Type B pancreatic cell (in vitro differentiated cells): ENCODE measurements around the gene ARHGAP6. TPM values are rescaled to one million over a fixed set of nuclear protein-coding genes. Genes with fewer than 3 reads are reported as not detected.

Source experiments
- DNase-seq: peaks from one replicate; pipeline ENCODE4 v3.0.0; 2021; ENCODE audit warnings: mixed read lengths; ENCODE audit not compliant: unreplicated experiment; ENCODE audit errors: extremely low spot score
- H3K27ac Mint-ChIP-seq: 2 replicates; pipeline ENCODE4 v1.8.0; 2021; ENCODE audit warnings: mild to moderate bottlenecking, mixed read lengths
- H3K27me3 Mint-ChIP-seq: 2 replicates; pipeline ENCODE4 v1.8.0; 2021; ENCODE audit warnings: mixed read lengths
- H3K36me3 Mint-ChIP-seq: 2 replicates; pipeline ENCODE4 v1.8.0; 2021; ENCODE audit warnings: mixed read lengths
- H3K4me1 Mint-ChIP-seq: one replicate; pipeline ENCODE4 v1.8.0; 2021; ENCODE audit warnings: mixed read lengths; ENCODE audit not compliant: unreplicated experiment
- H3K4me3 Mint-ChIP-seq: 2 replicates; pipeline ENCODE4 v1.8.0; 2021; ENCODE audit warnings: mild to moderate bottlenecking, mixed read lengths
- H3K9me3 Mint-ChIP-seq: 2 replicates; pipeline ENCODE4 v1.8.0; 2021; ENCODE audit warnings: mixed read lengths
- total RNA-seq: library from RNA; stranded (reverse); gene quantifications from 2 replicates; pipeline ENCODE4 v1.2.1, GENCODE V29; 2021; ENCODE audit warnings: low replicate concordance
- TF ChIP-seq, protein P1 (sequence below): fragments of 200-600 bp; sonication (generic); conservative IDR thresholded peaks from 2 replicates; pipeline ENCODE4 v1.5.0; 2021; ENCODE audit warnings: antibody characterized with exemption, mild to moderate bottlenecking

The ARHGAP6 gene
- total RNA-seq, 1 donor from 2014 or later = 10.1 TPM

DNA sequence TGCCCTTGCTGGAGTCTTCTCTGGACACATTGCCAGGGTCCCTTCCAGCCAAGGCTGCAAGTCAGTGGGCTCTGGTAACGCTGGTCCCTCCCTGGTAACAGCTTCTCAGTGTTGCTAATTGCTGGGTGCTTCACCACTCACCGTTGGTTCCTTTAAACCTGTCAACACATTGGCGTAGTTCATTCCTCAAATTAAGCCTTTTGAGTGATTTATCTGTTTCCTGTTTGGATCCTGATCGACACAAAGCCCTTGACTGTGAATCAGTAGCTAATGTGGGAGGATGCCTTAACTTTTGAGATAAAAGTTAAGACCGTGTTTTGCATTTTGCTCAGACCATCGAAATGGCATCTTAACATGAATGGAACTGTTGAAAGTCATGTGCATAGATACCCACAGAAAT is 246.6 kb downstream of the ARHGAP6 start:
- Mint-ChIP-seq H3K27me3 (no peaks in the 10 kb centered on the region), H3K36me3 (no peaks in the 10 kb centered on the region), H3K4me3 (no peak overlapping the region), H3K4me1 (peaks cover 4% of the 10 kb centered on the region), H3K9me3 (peaks cover 4% of the 10 kb centered on the region), H3K27ac (no peak overlapping the region)
- DNase-seq = no peak
- TF ChIP-seq, protein P1, sequence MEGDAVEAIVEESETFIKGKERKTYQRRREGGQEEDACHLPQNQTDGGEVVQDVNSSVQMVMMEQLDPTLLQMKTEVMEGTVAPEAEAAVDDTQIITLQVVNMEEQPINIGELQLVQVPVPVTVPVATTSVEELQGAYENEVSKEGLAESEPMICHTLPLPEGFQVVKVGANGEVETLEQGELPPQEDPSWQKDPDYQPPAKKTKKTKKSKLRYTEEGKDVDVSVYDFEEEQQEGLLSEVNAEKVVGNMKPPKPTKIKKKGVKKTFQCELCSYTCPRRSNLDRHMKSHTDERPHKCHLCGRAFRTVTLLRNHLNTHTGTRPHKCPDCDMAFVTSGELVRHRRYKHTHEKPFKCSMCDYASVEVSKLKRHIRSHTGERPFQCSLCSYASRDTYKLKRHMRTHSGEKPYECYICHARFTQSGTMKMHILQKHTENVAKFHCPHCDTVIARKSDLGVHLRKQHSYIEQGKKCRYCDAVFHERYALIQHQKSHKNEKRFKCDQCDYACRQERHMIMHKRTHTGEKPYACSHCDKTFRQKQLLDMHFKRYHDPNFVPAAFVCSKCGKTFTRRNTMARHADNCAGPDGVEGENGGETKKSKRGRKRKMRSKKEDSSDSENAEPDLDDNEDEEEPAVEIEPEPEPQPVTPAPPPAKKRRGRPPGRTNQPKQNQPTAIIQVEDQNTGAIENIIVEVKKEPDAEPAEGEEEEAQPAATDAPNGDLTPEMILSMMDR = no peak

DNA sequence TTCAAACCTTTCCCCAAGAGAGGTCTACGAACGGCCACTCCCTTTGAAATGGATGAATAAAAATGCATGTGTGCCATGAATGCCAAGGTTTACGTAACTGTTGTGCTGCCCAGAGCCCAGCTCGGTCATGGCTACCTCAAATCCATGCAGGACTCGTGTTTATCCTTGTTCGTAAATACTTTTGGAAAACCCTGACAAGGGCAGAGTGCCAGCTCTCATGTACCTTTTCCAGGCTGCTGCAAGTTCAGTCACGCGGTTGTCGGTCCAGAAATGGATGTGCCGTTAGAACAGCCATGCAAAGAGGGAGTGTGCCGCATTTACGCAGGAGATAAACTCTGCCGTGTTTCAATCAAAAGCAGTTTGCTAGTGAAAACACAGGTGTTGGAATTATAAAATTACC is 249.1 kb downstream of the ARHGAP6 start:
- Mint-ChIP-seq H3K4me3 (no peak overlapping the region), H3K27me3 (no peaks in the 10 kb centered on the region), H3K36me3 (no peaks in the 10 kb centered on the region), H3K9me3 (no peaks in the 10 kb centered on the region), H3K4me1 (no peaks in the 10 kb centered on the region), H3K27ac (no peak overlapping the region)
- TF ChIP-seq, protein P1 = no peak
- no peak for DNase-seq

DNA sequence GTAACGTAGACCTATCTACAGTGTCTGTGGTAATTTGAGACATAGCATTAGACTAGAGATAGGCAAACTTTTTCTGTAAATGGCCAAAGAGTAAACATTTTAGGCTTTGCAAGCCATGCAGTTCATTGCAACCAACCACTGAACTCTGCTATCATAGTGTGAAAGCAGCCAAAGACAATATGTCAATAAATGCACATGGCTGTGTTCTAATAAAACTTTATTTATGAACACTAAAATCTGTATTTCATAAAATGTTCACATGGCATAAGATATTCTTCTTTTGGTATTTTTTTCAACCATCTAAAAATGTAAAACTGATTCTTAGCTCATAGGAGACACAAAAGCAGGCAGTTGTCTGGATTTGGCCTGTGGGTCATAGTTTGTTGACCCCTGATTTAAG is 251.6 kb downstream of the ARHGAP6 start:
- TF ChIP-seq, protein P1 = no peak
- Mint-ChIP-seq H3K4me1 (no peaks in the 10 kb centered on the region), H3K27ac (no peak overlapping the region)

DNA sequence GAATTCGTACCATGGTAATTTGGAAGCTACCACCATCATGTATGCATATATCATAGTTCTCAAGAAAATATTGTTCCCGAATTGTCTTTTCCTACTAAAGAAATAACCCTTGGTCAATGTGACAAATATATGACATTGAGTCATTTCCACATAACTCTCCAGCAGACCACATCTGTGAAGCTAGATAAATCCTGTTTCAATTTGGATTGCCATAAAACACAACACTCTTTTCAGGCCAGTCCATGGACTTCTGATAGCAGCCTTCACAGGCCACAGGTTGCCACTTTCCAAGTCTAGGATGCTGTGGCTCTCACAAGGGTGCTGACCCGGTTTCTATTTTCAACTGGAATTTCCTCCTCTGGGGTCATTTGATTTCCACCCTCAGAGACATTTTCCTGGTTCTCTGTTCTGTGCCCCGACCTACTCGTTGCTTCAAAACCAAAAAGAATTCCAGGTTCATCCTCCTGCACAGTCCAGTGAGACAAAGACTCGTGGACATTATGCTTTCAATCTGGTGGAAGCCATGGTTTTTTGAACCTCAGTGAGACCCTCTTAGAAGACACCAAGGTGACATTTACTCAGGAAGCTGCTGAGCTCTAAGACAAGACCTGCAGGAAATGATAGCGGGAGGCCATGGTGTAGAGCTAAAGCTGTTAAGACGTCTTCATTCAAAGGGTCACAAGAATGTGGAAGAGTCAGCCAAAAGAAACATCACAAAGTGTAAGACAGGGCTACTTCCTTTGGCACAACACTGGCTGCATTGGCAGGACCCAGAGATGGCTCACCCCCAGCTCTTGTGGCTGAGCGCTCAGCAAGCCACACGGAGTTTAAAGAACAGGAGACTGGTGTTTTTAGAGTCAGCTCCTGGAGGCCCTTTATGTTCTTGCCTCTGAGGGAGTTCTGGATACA is 252.8 kb downstream of the ARHGAP6 start:
- Mint-ChIP-seq H3K27ac (no peak overlapping the region), H3K27me3 (no peaks in the 10 kb centered on the region), H3K9me3 (no peaks in the 10 kb centered on the region), H3K4me1 (no peaks in the 10 kb centered on the region), H3K4me3 (no peak overlapping the region), H3K36me3 (no peaks in the 10 kb centered on the region)
- TF ChIP-seq, protein P1 = no peak
- DNase-seq = no peak

More for the DNA sequence above, 251.6 kb downstream of the ARHGAP6 start:
- Mint-ChIP-seq H3K27me3 (no peaks in the 10 kb centered on the region), H3K9me3 (no peaks in the 10 kb centered on the region), H3K4me3 (no peak overlapping the region), H3K36me3 (no peaks in the 10 kb centered on the region)
- DNase-seq = no peak

DNA sequence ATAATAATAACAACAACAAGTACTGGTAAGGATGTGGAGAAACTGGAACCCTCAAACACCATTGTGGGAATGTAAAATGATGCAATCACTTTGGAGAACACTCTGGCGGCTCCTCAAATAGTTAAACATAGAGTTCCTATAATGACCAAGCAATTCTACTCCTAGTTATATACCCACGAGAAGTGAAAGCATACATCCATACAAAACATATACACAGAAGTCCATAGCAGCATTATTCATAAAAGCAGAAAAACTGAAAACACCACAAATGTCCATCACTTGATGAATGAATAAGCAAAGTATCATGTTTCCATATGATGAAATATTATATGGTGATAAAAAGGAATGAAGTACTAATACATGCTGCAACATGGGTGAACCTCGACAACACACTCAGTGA is 255.8 kb downstream of the ARHGAP6 start:
- TF ChIP-seq, protein P1 = no peak
- no peak for DNase-seq
- Mint-ChIP-seq H3K4me1 (no peaks in the 10 kb centered on the region), H3K9me3 (peaks cover 4% of the 10 kb centered on the region), H3K27ac (no peak overlapping the region), H3K4me3 (no peak overlapping the region), H3K27me3 (no peaks in the 10 kb centered on the region), H3K36me3 (no peaks in the 10 kb centered on the region)
